Naive thymus-derived CD4-positive, alpha-beta T cell (primary cell): ENCODE results near the gene ILF2. TPM values are rescaled to one million over a fixed set of nuclear protein-coding genes. Genes with fewer than 3 reads are reported as not detected.

Experiments used
- ATAC-seq: fragments of 150-1000 bp; cut with Tn5 transposase; 2 replicates; pipeline ENCODE4 v1.10.0; 2021; ENCODE audit warnings: mild to moderate bottlenecking, moderate library complexity
- CTCF ChIA-PET: fragments of 350-600 bp; sonication (Branson Sonifier 250); formaldehyde crosslinking; loops from one replicate; lab custom pipeline; 2021; ENCODE audit warnings: antibody characterized with exemption; lab: Charles Lee
- POLR2A ChIA-PET: fragments of 350-600 bp; sonication (Branson Sonifier 250); formaldehyde crosslinking; loops from one replicate; lab custom pipeline; 2021; ENCODE audit warnings: antibody characterized with exemption, inconsistent platforms; lab: Charles Lee
- DNase-seq, 9 donors: peaks; one replicate each; pipeline versions ENCODE4 v3.0.0 to v3.0.0-alpha.2; 2020 to 2022; ENCODE audit warnings: mixed read lengths in 1 of 9
- H3K27ac ChIP-seq: one replicate; pipeline ENCODE4 v1.7.0; 2013; ENCODE audit warnings: mild to moderate bottlenecking, low read depth, low read length, moderate library complexity
- H3K27me3 ChIP-seq, 2 donors: one replicate each; pipeline ENCODE4 v1.7.0; 2013; ENCODE audit warnings: low read length in 2 of 2, mild to moderate bottlenecking in 2 of 2, moderate library complexity in 2 of 2; ENCODE audit not compliant: control insufficient read depth in 2 of 2, insufficient read depth in 2 of 2
- H3K36me3 ChIP-seq, 3 experiments: 1 replicate in 2 of 3; 2 replicates in 1 of 3; pipeline ENCODE4 v1.7.0; 2013; ENCODE audit warnings: low read length in 3 of 3, mild to moderate bottlenecking in 3 of 3, moderate library complexity in 1 of 3; ENCODE audit not compliant: insufficient read depth in 3 of 3, control insufficient read depth in 2 of 3
- H3K4me1 ChIP-seq, 2 donors: one replicate each; pipeline ENCODE4 v1.7.0; 2013; ENCODE audit warnings: low read length in 2 of 2, mild to moderate bottlenecking in 2 of 2, moderate library complexity in 1 of 2; ENCODE audit not compliant: control insufficient read depth in 2 of 2, insufficient read depth in 2 of 2
- H3K4me3 ChIP-seq: 2 replicates; pipeline ENCODE4 v1.7.0; 2013; ENCODE audit warnings: mild to moderate bottlenecking, low read length
- H3K9me3 ChIP-seq, 3 experiments: 1 replicate in 2 of 3; 2 replicates in 1 of 3; pipeline ENCODE4 v1.7.0; 2013; ENCODE audit warnings: low read length in 3 of 3; ENCODE audit not compliant: control insufficient read depth in 2 of 3
- H3K27ac Mint-ChIP-seq, 9 donors: one replicate each; pipeline ENCODE4 v1.8.0; 2020 to 2022; ENCODE audit warnings: mixed read lengths in 9 of 9, mild to moderate bottlenecking in 8 of 9, moderate library complexity in 5 of 9, inconsistent platforms in 2 of 9
- H3K27me3 Mint-ChIP-seq, 5 donors: one replicate each; pipeline ENCODE4 v1.8.0; 2021 to 2022; ENCODE audit warnings: mixed read lengths in 5 of 5, mild to moderate bottlenecking in 1 of 5
- H3K36me3 Mint-ChIP-seq, 5 donors: one replicate each; pipeline ENCODE4 v1.8.0; 2020 to 2022; ENCODE audit warnings: mixed read lengths in 5 of 5, mild to moderate bottlenecking in 3 of 5, inconsistent platforms in 1 of 5
- H3K4me1 Mint-ChIP-seq, 7 donors: one replicate each; pipeline ENCODE4 v1.8.0; 2020 to 2022; ENCODE audit warnings: mixed read lengths in 7 of 7, mild to moderate bottlenecking in 3 of 7, inconsistent platforms in 1 of 7
- H3K4me3 Mint-ChIP-seq, 10 donors: one replicate each; pipeline ENCODE4 v1.8.0; 2020 to 2022; ENCODE audit warnings: mild to moderate bottlenecking in 10 of 10, mixed read lengths in 10 of 10, moderate library complexity in 6 of 10, inconsistent platforms in 2 of 10
- H3K9me3 Mint-ChIP-seq, 11 donors: one replicate each; pipeline ENCODE4 v1.8.0; 2020 to 2022; ENCODE audit warnings: mixed read lengths in 11 of 11, mild to moderate bottlenecking in 4 of 11, inconsistent platforms in 1 of 11, moderate library complexity in 1 of 11
- intact Hi-C, 2 donors: fragments of 100-400 bp; cut with micrococcal nuclease; formaldehyde crosslinking; loops; one replicate each; pipeline ENCODE4 v1.15.1; 2023
- polyA plus RNA-seq, 2 donors: library from polyadenylated mRNA; unstranded; fragments of 300-500 nt; fragmentation: Illumina TruSeq; gene quantifications; one replicate each; pipeline ENCODE4 v1.2.3, GENCODE V29; 2021
- total RNA-seq, 6 experiments: library from RNA in 5 of 6; stranded (reverse) in 5 of 6; gene quantifications; 1 replicate in 5 of 6; 2 replicates in 1 of 6; pipeline ENCODE4 v1.2.3 and lab custom pipeline; 2021 to 2026

The ILF2 gene
- total and polyA plus RNA-seq, 7 experiments from 2014 or later, result 83.6 to 177 (median 136) TPM

DNA sequence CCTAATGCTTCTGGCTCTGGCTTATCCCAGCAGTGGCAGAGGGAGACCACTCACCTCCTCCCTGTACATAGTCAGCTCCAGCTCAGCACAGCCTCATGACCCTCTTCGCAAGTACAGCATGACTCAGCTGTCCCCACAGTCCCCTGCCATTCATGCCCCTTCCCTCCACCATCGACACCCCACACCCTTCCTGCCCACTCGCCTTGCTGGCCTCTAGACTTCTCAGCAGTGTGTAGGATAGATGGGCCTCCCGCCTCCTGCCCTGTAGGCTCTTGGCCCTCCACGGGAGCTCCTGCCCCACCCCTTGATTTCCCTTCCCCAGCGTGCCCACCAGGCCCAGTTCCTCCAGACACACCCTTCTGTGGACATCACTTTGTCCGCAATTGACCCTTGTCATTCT lies 17.5 kb upstream of the ILF2 start:
- Histone ChIP-seq H3K27me3 (no peaks in the 10 kb centered on the region), H3K9me3 (no peaks in the 10 kb centered on the region), H3K4me1 (peaks cover 0 to 7% of the 10 kb centered on the region in 2 donors), H3K4me3 (no peak overlapping the region), H3K36me3 (no peaks in the 10 kb centered on the region), H3K27ac (no peak overlapping the region)
- peaks cover 0 to 14% (median 10%) of the 10 kb centered on the region in 7 donors for H3K4me1 Mint-ChIP-seq
- ChIA-PET POLR2A (no interaction called here), CTCF (no interaction called here)
- H3K27me3 Mint-ChIP-seq, result peaks cover 0 to 22% (median 7%) of the 10 kb centered on the region in 5 donors
- no peak for DNase-seq
- no peak overlapping the region for H3K27ac Mint-ChIP-seq
- no peaks in the 10 kb centered on the region for H3K9me3 Mint-ChIP-seq
- no peak for ATAC-seq
- H3K4me3 Mint-ChIP-seq, result no peak overlapping the region
- H3K36me3 Mint-ChIP-seq, result no peaks in the 10 kb centered on the region
- intact Hi-C loops, result no loop called here

DNA sequence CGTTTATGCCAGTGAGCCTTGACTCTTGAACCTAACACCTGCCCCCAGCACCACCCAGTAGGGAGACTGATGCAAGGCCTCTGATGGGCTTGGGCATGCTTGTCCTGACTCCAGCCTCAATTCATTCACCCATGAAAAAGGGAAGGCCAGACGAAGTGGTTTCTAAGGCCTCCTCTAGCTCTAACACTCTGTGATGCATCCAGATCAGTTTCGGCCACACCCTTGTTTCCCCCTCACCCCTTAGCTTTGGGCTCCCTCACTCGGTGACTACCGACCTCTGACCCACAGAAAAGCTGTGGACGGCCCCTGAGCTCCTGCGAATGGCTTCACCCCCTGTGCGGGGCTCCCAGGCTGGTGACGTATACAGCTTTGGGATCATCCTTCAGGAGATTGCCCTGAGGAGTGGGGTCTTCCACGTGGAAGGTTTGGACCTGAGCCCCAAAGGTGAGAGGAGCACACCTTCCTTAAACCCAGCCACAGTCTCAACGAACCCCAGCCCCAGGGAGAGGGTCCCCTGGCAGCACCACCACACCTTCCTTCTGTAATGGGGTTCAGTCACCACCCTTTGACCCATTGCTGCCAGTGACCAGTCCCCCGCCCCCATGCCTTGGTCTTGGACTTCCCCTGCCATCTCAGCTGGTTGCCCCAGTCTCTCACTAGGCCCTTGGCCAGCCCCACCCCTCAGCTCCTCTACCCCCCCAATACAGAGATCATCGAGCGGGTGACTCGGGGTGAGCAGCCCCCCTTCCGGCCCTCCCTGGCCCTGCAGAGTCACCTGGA lies 16.7 kb upstream of the ILF2 start:
- ChIA-PET POLR2A (no interaction called here), CTCF (interaction anchor here (0.6 kb wide), 1 partner anchor 16 kb away, joined by 3 read pairs; no protein-coding TSS in a partner anchor)
- Histone ChIP-seq H3K36me3 (no peaks in the 10 kb centered on the region), H3K27me3 (no peaks in the 10 kb centered on the region), H3K9me3 (no peaks in the 10 kb centered on the region), H3K4me3 (no peak overlapping the region), H3K27ac (no peak overlapping the region), H3K4me1 (peaks cover 0 to 7% of the 10 kb centered on the region in 2 donors)
- intact Hi-C loops, result no loop called here
- peaks cover 0 to 14% (median 10%) of the 10 kb centered on the region in 7 donors for H3K4me1 Mint-ChIP-seq
- H3K27me3 Mint-ChIP-seq, result peaks cover 0 to 22% (median 7%) of the 10 kb centered on the region in 5 donors
- no peaks in the 10 kb centered on the region for H3K36me3 Mint-ChIP-seq
- ATAC-seq, result no peak
- no peak for DNase-seq
- H3K27ac Mint-ChIP-seq, result no peak overlapping the region
- no peak overlapping the region for H3K4me3 Mint-ChIP-seq
- no peaks in the 10 kb centered on the region for H3K9me3 Mint-ChIP-seq

DNA sequence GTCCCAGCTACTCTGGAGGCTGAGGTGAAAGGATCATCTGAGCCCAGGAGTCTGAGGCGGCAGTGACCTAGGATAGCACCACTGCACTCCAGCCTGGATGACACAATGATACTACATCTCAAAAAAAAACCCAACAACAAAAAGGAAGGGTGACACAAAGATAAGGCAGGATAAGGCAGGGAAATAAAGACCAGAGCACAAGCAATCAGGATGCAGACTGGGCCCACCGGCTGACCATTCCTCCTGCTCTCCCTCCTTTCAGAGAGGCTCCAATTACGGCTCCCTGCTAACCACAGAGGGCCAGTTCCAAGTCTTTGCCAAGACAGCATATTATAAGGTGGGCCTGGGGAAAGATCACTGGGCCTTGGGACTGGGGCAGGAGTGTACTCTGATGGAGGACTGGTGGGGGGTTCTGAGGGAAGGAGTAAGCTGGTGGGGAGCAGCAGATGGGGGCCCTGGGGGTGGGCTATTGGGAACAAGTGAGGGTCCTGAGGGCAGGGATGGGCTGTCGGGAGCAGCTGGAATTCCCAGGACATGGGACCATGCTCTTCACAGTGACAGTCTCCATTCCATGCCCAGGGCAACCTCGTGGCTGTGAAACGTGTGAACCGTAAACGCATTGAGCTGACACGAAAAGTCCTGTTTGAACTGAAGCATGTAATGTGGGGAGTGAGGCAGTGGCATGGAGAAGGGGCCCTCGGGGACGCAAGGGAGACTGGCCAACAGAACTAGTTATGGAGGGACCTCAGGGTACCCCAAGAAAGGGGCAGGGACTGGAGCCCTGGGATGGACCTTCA lies 14.9 kb upstream of the ILF2 start:
- Histone ChIP-seq H3K27me3 (no peaks in the 10 kb centered on the region), H3K9me3 (no peaks in the 10 kb centered on the region), H3K4me1 (peaks cover 0 to 2% of the 10 kb centered on the region in 2 donors), H3K4me3 (no peak overlapping the region), H3K36me3 (no peaks in the 10 kb centered on the region), H3K27ac (no peak overlapping the region)
- Mint-ChIP-seq H3K27ac (no peak overlapping the region), H3K4me3 (no peak overlapping the region), H3K36me3 (no peaks in the 10 kb centered on the region), H3K27me3 (peaks cover 6 to 33% (median 17%) of the 10 kb centered on the region in 5 donors), H3K4me1 (peaks cover 0 to 9% (median 4%) of the 10 kb centered on the region in 7 donors), H3K9me3 (no peaks in the 10 kb centered on the region)
- intact Hi-C loops, result no loop called here
- POLR2A ChIA-PET, result no interaction called here
- CTCF ChIA-PET, result no interaction called here
- ATAC-seq (no peak), DNase-seq (no peak)

DNA sequence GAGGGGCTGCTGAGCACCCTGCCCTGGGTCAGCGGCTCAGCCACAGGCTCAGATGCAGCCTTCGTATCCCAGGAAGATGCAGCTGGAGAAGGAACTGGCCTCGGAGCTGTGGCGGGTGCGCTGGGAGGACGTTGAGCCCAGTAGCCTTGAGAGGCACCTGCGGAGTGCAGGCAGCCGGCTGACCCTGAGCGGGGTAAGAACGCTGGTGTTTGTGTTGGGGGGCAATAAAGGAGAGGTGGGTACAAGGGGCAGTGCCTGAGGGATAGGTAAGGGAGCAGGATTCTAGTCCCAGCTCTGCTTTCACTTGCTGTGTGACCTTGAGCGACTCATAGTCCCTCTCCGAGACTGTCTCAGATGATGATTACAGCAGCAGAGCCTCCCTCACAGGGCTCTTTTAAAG lies 14.1 kb upstream of the ILF2 start:
- intact Hi-C loops, result no loop called here
- Histone ChIP-seq H3K4me3 (no peak overlapping the region), H3K27me3 (no peaks in the 10 kb centered on the region), H3K27ac (no peak overlapping the region), H3K9me3 (no peaks in the 10 kb centered on the region), H3K36me3 (no peaks in the 10 kb centered on the region), H3K4me1 (peaks cover 0 to 2% of the 10 kb centered on the region in 2 donors)
- no peak overlapping the region for H3K4me3 Mint-ChIP-seq
- no peak overlapping the region for H3K27ac Mint-ChIP-seq
- no peaks in the 10 kb centered on the region for H3K9me3 Mint-ChIP-seq
- no peak for DNase-seq
- ChIA-PET CTCF (no interaction called here), POLR2A (no interaction called here)
- peaks cover 15 to 42% (median 26%) of the 10 kb centered on the region in 5 donors for H3K27me3 Mint-ChIP-seq
- H3K36me3 Mint-ChIP-seq, result no peaks in the 10 kb centered on the region
- peaks cover 0 to 14% (median 6%) of the 10 kb centered on the region in 7 donors for H3K4me1 Mint-ChIP-seq
- no peak for ATAC-seq

DNA sequence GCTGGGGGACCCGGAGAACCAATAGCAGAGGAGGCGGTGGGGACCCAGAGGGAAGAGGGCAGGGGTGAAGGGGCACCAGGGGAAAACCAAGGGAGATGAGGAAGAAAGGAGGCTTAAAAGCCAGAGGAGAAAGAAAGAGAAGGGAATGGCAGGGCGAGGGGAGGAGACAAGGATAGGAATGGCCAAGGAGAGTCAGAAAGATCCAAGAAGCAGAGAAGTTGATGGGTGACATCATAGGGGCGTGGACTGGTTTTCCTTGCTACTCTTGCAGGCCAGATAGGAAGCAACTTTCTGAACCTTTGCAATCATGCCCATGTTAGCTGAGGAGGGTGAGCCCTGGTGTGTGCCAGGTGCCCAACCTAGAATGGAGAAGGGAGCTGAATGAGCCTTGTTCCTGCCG lies 13.1 kb upstream of the ILF2 start:
- Histone ChIP-seq H3K9me3 (no peaks in the 10 kb centered on the region), H3K4me1 (peaks cover 0 to 6% of the 10 kb centered on the region in 2 donors), H3K36me3 (no peaks in the 10 kb centered on the region), H3K4me3 (no peak overlapping the region), H3K27me3 (no peaks in the 10 kb centered on the region), H3K27ac (no peak overlapping the region)
- H3K27ac Mint-ChIP-seq, result no peak overlapping the region
- CTCF ChIA-PET, result no interaction called here
- no peak for DNase-seq
- no peak overlapping the region for H3K4me3 Mint-ChIP-seq
- peaks cover 0 to 14% (median 9%) of the 10 kb centered on the region in 7 donors for H3K4me1 Mint-ChIP-seq
- ATAC-seq, result no peak
- no peaks in the 10 kb centered on the region for H3K9me3 Mint-ChIP-seq
- intact Hi-C loops, result no loop called here
- H3K27me3 Mint-ChIP-seq, result peaks cover 19 to 47% (median 30%) of the 10 kb centered on the region in 5 donors
- POLR2A ChIA-PET, result no interaction called here
- H3K36me3 Mint-ChIP-seq, result no peaks in the 10 kb centered on the region

DNA sequence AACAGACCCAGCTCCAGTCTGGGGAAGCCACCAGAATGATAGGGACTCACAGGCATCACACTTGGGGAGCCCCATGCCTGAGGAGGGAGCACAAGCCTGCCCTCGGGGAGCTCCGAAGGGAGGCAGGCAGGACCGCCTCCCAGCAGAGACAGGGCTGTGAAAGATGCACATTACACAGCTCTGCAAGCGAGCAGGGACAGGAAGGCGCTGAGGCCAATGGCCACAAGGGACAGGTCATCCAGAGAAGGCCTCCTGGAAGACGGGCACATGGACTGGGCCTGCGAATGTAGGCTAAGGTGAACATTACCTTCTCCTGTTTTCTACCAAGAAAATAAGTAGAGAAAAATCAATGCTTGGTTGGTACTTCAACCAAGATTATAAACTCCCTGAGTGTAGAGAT lies 11.9 kb upstream of the ILF2 start:
- Histone ChIP-seq H3K27me3 (peaks cover 0 to 6% of the 10 kb centered on the region in 2 donors), H3K4me1 (peaks cover 8 to 17% of the 10 kb centered on the region in 2 donors), H3K9me3 (no peaks in the 10 kb centered on the region), H3K36me3 (no peaks in the 10 kb centered on the region), H3K27ac (no peak overlapping the region), H3K4me3 (no peak overlapping the region)
- intact Hi-C loops, result no loop called here
- Mint-ChIP-seq H3K36me3 (peaks cover 0 to 2% (median 0%) of the 10 kb centered on the region in 5 donors), H3K9me3 (peaks cover 0 to 2% (median 0%) of the 10 kb centered on the region in 11 donors), H3K27ac (no peak overlapping the region), H3K27me3 (peaks cover 29 to 58% (median 41%) of the 10 kb centered on the region in 5 donors), H3K4me3 (no peak overlapping the region), H3K4me1 (peaks cover 9 to 21% (median 19%) of the 10 kb centered on the region in 7 donors)
- POLR2A ChIA-PET, result no interaction called here
- DNase-seq, result no peak
- ATAC-seq, result no peak
- CTCF ChIA-PET, result no interaction called here
